Mucosa of rectum (tissue), 2 donors: ENCODE results near the gene KRTAP4-7.

Experiments
- H3K27ac ChIP-seq, 2 donors: one replicate each; pipeline ENCODE4 v1.7.0; 2013; ENCODE audit warnings: inconsistent platforms in 2 of 2, low read depth in 2 of 2, low read length in 2 of 2
- H3K27me3 ChIP-seq, 2 donors: one replicate each; pipeline ENCODE4 v1.7.0; 2013; ENCODE audit warnings: low read length in 2 of 2; ENCODE audit not compliant: control insufficient read depth in 2 of 2, insufficient read depth in 2 of 2
- H3K36me3 ChIP-seq, 2 donors: one replicate each; pipeline ENCODE4 v1.7.0; 2013; ENCODE audit warnings: low read length in 2 of 2; ENCODE audit not compliant: control insufficient read depth in 2 of 2, insufficient read depth in 2 of 2
- H3K4me1 ChIP-seq, 2 donors: one replicate each; pipeline ENCODE4 v1.7.0; 2013; ENCODE audit warnings: low read length in 2 of 2, mild to moderate bottlenecking in 1 of 2; ENCODE audit not compliant: control insufficient read depth in 2 of 2, insufficient read depth in 2 of 2
- H3K4me3 ChIP-seq, 2 donors: one replicate each; pipeline ENCODE4 v1.7.0; 2013; ENCODE audit warnings: low read length in 2 of 2
- H3K9ac ChIP-seq, 2 donors: one replicate each; pipeline ENCODE4 v1.7.0; 2013; ENCODE audit warnings: low read length in 2 of 2, low read depth in 1 of 2, mild to moderate bottlenecking in 1 of 2
- H3K9me3 ChIP-seq, 2 donors: one replicate each; pipeline ENCODE4 v1.7.0; 2013; ENCODE audit warnings: low read length in 2 of 2; ENCODE audit not compliant: control insufficient read depth in 2 of 2
- donor health status: healthy.
- donor health status: Normal muscosa, but diverticular disease.

Gene KRTAP4-7

DNA sequence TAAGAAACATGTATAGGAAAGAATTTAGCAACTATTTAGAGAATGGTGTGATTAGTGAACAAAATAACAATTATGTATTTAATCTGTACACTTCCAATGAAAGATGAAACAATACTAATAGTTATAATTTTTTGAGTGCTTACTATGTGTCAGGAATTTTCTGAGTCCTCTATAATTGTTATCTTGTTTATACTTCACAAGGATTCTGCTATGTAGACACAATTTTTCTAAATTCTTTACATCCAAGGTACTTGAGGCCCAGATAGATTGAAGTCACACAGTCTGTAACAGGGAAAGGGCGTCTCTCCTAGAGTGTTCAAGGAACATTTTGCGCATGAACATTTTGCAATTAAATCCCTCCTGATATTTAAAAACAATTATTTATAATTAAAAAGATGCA lies 41.1 kb downstream of the KRTAP4-7 start:
- Histone ChIP-seq H3K27ac (no peak overlapping the region), H3K27me3 (no peaks in the 10 kb centered on the region), H3K4me3 (no peak overlapping the region), H3K9me3 (no peaks in the 10 kb centered on the region), H3K36me3 (no peaks in the 10 kb centered on the region), H3K4me1 (no peaks in the 10 kb centered on the region), H3K9ac (no peak overlapping the region)

GRCh38 chr17:41126412-41126811 lies 42.5 kb downstream of the KRTAP4-7 start:
- Histone ChIP-seq H3K36me3 (no peaks in the 10 kb centered on the region), H3K4me3 (no peak overlapping the region), H3K9me3 (no peaks in the 10 kb centered on the region), H3K9ac (no peak overlapping the region), H3K4me1 (no peaks in the 10 kb centered on the region), H3K27me3 (no peaks in the 10 kb centered on the region), H3K27ac (no peak overlapping the region)

DNA sequence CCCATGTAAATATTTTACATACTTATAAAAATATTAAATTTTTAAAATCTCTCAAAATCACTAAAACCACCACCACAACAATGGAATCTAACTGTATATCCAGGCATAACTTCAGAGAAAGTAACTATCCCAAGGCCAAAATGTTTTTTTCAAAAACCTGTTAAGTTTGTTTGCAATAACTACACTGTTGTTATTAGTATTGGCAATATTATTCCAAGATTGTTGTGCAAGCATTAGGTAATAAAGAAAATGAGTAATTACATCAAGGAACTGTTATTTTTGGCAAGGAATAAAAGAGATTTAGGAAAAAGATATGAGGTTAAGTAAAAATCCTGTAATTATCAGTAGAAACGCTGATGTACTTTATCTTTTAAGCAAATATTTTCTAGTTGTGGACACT lies 43.4 kb downstream of the KRTAP4-7 start:
- Histone ChIP-seq H3K9me3 (no peaks in the 10 kb centered on the region), H3K4me3 (no peak overlapping the region), H3K36me3 (no peaks in the 10 kb centered on the region), H3K4me1 (no peaks in the 10 kb centered on the region), H3K27ac (no peak overlapping the region), H3K9ac (no peak overlapping the region), H3K27me3 (no peaks in the 10 kb centered on the region)

DNA sequence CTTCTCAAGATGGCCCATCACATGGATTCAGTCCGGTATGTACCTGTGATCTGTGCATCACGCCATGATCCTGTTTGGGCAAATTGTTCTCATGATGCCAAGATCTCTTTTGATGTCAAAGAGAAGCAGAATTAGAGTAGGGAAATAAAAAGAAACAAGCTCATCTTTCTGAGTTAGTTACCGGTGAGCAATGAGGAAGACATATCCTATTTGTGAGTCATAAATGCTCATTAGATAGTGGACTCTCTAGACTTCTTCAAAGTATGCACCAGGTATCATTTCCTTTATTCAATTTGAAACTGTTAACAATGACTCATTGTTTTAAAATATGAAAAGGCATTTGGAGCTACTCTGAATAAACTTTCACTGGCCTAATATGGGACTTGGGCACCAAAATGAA lies 48.0 kb downstream of the KRTAP4-7 start:
- no peak overlapping the region for H3K9ac ChIP-seq
- no peaks in the 10 kb centered on the region for H3K4me1 ChIP-seq

GRCh38 chr17:41133880-41134735 lies 50.2 kb downstream of the KRTAP4-7 start:
- no peaks in the 10 kb centered on the region for H3K36me3 ChIP-seq
- no peaks in the 10 kb centered on the region for H3K27me3 ChIP-seq
- no peaks in the 10 kb centered on the region for H3K4me1 ChIP-seq
- H3K9ac ChIP-seq = no peak overlapping the region
- no peak overlapping the region for H3K27ac ChIP-seq
- no peaks in the 10 kb centered on the region for H3K9me3 ChIP-seq
- no peak overlapping the region for H3K4me3 ChIP-seq

More for the DNA sequence above, 48.0 kb downstream of the KRTAP4-7 start:
- Histone ChIP-seq H3K36me3 (no peaks in the 10 kb centered on the region), H3K27me3 (no peaks in the 10 kb centered on the region), H3K4me3 (no peak overlapping the region), H3K27ac (no peak overlapping the region), H3K9me3 (no peaks in the 10 kb centered on the region)
